Measurements from ENCODE around the gene FLYWCH2. TPM values are rescaled to one million over a fixed set of nuclear protein-coding genes. Genes with fewer than 3 reads are reported as not detected.

The FLYWCH2 gene
- total and polyA plus RNA-seq, 2 donors (not counting 3 experiments of a cell fraction or from before 2014, with no cell fraction given): 18.3 to 34.6 TPM

DNA sequence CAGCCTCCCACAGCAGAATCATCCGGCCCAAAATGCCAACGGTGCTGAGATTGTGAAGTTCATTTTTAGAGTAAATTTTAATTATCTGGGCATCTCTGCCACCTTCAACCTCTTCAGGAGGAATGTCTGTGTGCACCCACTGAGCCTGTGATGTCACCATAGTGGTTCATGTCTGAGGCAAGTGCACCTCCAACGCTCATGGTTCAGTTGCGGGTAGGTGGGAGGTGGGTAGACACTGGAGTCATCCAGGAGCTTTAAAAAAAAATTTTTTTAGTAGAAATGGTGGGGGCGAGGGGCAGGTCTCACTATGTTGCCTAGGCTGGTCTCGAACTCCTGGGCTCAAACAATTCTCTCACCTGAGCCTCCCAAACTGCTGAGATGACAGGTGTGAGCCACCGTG, 30.6 kb downstream of the FLYWCH2 start:
- no peaks in the 10 kb centered on the region for H3K9me1 ChIP-seq (replicated peaks; ENCODE audit: control insufficient read depth, extremely low read depth, insufficient read depth, low read length)
- H3K9ac ChIP-seq (replicated peaks; ENCODE audit: extremely low read depth, insufficient read depth, low read length): no peak overlapping the region
- H3K9me3 ChIP-seq (replicated peaks; ENCODE audit: control insufficient read depth, insufficient read depth, low read length): no peaks in the 10 kb centered on the region
- H3K4me1 ChIP-seq (ENCODE audit: control insufficient read depth, extremely low read depth, insufficient read depth, low read length): peaks cover 23% of the 10 kb centered on the region
- H3K4me2 ChIP-seq (ENCODE audit: insufficient read depth, low read length): no peak overlapping the region
- dilution Hi-C loops (cut with MboI; ENCODE audit: extremely low pct_ligation_motif_present, low sequenced_read_pairs) (no loop called here), intact Hi-C loops (cut with micrococcal nuclease) (loop anchor here (5.0 kb wide), 1 partner anchor 241 kb away; no protein-coding TSS in a partner anchor)
- H3K27ac ChIP-seq (ENCODE audit: insufficient read depth, low read depth, low read length): no peak overlapping the region
- peaks cover 0 to 3% of the 10 kb centered on the region in 2 experiments for H3K36me3 ChIP-seq (ENCODE audit: control insufficient read depth in 2 of 2, extremely low read depth in 1 of 2, insufficient read depth in 2 of 2, low read length in 2 of 2)
- ChIA-PET CTCF (interaction anchor here (2.4 to 3.3 kb wide), 3 partner anchors 13 to 74 kb away, joined by 14 to 21 read pairs (median 18); no protein-coding TSS in a partner anchor), POLR2A (no interaction called here)
- H3K4me3 ChIP-seq (replicated peaks in 1 of 3; ENCODE audit: insufficient read depth in 1 of 3, low read depth in 1 of 3, low read length in 3 of 3): no peak overlapping the region
- H3K79me2 ChIP-seq (ENCODE audit: control insufficient read depth, insufficient read depth, low read length): peaks cover 10% of the 10 kb centered on the region
- no peak overlapping the region for H2AFZ ChIP-seq (ENCODE audit: low read depth, low read length)
- H4K20me1 ChIP-seq (replicated peaks; ENCODE audit: control insufficient read depth, extremely low read depth, insufficient read depth, low read length): no peaks in the 10 kb centered on the region
- TF ChIP-seq EZH2 (IDR thresholded peaks at IDR 0.05; ENCODE audit: borderline replicate concordance, low read depth, low read length, severe bottlenecking) (no peak), POLR2A (IDR thresholded peaks at IDR 0.05; ENCODE audit: low read depth, low read length) (no peak), JUN (IDR thresholded peaks at IDR 0.05; ENCODE audit: borderline replicate concordance, insufficient read depth, insufficient read length, low read depth) (no peak), MYC (IDR thresholded peaks at IDR 0.05; ENCODE audit: low read depth, low read length) (no peak), POLR2AphosphoS5 (IDR thresholded peaks at IDR 0.05; ENCODE audit: insufficient read depth, low read depth, low read length) (no peak), GATA2 (IDR thresholded peaks at IDR 0.05; ENCODE audit: insufficient read depth, insufficient read length, low read depth, low read length) (no peak), FOS (IDR thresholded peaks at IDR 0.05; ENCODE audit: borderline replicate concordance, insufficient read depth, low read length) (no peak)
- TF ChIP-seq, protein P1, sequence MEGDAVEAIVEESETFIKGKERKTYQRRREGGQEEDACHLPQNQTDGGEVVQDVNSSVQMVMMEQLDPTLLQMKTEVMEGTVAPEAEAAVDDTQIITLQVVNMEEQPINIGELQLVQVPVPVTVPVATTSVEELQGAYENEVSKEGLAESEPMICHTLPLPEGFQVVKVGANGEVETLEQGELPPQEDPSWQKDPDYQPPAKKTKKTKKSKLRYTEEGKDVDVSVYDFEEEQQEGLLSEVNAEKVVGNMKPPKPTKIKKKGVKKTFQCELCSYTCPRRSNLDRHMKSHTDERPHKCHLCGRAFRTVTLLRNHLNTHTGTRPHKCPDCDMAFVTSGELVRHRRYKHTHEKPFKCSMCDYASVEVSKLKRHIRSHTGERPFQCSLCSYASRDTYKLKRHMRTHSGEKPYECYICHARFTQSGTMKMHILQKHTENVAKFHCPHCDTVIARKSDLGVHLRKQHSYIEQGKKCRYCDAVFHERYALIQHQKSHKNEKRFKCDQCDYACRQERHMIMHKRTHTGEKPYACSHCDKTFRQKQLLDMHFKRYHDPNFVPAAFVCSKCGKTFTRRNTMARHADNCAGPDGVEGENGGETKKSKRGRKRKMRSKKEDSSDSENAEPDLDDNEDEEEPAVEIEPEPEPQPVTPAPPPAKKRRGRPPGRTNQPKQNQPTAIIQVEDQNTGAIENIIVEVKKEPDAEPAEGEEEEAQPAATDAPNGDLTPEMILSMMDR (IDR thresholded peaks at IDR 0.05; ENCODE audit: extremely low read depth in 1 of 2, insufficient read depth in 1 of 2, low read depth in 1 of 2, low read length in 2 of 2): no peak
- TF ChIP-seq, protein P2, sequence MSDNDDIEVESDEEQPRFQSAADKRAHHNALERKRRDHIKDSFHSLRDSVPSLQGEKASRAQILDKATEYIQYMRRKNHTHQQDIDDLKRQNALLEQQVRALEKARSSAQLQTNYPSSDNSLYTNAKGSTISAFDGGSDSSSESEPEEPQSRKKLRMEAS (IDR thresholded peaks at IDR 0.05; ENCODE audit: insufficient read depth, insufficient read length): no peak
- FAIRE-seq: no peak
- H3K27me3 ChIP-seq (ENCODE audit: control insufficient read depth in 2 of 2, insufficient read depth in 2 of 2, low read length in 2 of 2): no peaks in the 10 kb centered on the region
- DNase-seq (ENCODE audit: low read depth, low spot score): no peak
- no TSS peak for BruUV-seq (replicated peaks)

Measured in endothelial cell of umbilical vein (primary cell).